ENCODE measurements around the gene AIP.

AIP gene

GRCh38 chr11:67493548-67494370, 10.9 kb downstream of the AIP start:
- DNase-seq (ENCODE audit: low spot score): no peak

DNA sequence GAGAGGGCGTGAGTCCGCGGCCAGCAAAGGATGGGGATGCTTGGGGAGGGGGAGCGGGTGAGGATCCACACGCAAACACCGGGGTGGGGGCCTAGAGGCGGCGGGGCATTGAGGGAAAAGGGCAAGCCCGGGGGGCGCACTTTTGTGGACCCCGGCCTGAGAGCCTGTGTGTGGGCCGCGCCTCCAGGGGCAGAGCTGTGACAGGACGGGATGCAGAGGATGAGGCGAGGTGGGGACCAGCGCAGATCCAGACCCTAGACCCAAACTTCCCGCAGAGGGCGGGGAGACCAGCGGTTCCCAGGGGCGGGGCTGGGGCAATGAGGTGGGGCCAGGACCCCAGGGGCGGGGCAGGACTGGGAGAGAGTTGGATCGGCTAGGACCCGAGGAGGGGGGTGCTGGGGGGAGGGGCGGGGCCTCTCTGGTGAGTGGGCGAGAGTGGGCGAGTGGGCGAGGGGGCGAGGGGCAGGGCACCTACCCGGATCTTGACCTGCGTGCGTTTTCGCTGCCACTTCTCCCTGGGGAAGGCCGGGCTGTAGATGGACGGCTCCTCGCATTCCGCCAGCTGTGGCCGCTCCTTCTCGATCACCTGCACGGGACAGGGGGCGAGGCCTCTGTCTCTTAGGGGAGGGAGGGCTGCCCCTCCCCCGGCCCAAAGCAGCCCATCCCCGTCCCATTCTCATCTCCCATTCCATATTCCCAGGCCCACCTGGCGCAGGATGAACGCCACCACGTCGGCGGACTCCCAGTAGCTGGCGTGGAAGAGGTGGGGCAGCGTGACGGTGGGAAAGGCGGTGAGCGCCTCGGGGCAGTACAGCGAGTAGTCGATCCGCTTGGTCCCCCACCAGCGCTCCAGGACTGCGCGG, 11.8 kb downstream of the AIP start:
- DNase-seq (ENCODE audit: low spot score): no peak

DNA sequence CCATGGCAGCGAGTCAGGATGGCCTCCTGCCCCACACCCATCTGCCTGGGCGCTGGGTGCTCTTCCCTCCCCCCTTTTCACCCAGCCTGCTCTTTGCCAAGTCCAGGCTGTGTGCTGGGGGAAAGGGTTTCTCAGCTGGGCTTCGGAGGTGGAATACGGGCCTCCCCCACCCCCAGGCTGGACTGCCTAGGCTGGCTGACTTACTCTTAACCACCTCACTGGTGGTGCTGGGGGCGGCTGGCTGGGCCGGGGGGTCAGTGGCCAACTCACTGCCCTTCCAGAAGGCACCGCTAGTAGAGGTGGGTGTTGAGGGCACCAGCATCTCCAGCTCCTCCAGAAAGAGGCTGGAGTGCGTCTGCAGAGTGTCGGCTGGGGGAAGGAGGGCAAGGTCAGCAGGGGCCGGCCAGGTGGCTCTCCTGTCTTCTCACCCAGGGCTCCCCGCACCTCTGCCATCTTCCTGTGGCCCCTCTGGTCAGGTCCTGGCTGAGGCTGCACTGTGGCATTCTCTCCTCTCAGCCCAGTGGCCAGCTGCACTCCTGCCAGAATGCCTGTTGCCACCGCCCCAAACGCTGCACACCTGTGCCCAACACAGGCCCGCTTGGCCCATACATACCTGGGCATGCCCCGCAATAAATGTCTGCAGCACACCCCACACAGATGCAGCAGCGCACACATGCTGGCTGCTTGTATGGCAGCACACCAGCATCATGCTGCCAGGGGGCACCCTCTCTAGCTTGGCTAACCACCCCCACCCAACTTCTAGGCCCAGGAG, 12.6 kb downstream of the AIP start:
- no peak for DNase-seq (ENCODE audit: low spot score)

GRCh38 chr11:67496113-67496512, 13.3 kb downstream of the AIP start:
- no peak for DNase-seq (ENCODE audit: low spot score)

GRCh38 chr11:67497656-67498291, 14.9 kb downstream of the AIP start:
- no peak for DNase-seq (ENCODE audit: low spot score)

GRCh38 chr11:67498544-67498972, 15.7 kb downstream of the AIP start:
- no peak for DNase-seq (ENCODE audit: low spot score)

- no peak for DNase-seq (ENCODE audit: low spot score)
Observed at GRCh38 chr11:67499808-67500483, 17.1 kb downstream of the AIP start.

DNA sequence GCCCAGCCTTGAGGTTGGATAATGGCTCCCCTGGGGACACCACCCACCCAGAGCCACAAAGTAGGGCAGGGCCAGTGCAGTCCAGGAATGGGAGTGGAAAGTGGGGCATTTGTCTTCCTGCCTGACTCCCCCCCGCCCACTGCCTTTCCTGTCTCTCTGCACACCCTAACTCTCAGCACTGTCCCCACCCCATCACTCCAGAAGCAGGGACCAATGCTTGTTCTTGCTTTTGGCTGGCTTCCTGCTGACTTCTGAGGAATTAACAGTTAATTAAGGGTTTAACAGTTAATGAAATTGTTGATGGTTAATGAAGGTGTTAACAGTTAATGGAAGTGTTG, 17.6 kb downstream of the AIP start:
- DNase-seq (ENCODE audit: low spot score): no peak

- no peak for DNase-seq (ENCODE audit: low spot score)
Observed at GRCh38 chr11:67500831-67501715, 18.2 kb downstream of the AIP start.

- no peak for DNase-seq (ENCODE audit: low spot score)
Observed at GRCh38 chr11:67501854-67502253, 19.0 kb downstream of the AIP start.

- DNase-seq (ENCODE audit: low spot score): no peak
Observed at GRCh38 chr11:67502328-67502979, 19.6 kb downstream of the AIP start.

DNA sequence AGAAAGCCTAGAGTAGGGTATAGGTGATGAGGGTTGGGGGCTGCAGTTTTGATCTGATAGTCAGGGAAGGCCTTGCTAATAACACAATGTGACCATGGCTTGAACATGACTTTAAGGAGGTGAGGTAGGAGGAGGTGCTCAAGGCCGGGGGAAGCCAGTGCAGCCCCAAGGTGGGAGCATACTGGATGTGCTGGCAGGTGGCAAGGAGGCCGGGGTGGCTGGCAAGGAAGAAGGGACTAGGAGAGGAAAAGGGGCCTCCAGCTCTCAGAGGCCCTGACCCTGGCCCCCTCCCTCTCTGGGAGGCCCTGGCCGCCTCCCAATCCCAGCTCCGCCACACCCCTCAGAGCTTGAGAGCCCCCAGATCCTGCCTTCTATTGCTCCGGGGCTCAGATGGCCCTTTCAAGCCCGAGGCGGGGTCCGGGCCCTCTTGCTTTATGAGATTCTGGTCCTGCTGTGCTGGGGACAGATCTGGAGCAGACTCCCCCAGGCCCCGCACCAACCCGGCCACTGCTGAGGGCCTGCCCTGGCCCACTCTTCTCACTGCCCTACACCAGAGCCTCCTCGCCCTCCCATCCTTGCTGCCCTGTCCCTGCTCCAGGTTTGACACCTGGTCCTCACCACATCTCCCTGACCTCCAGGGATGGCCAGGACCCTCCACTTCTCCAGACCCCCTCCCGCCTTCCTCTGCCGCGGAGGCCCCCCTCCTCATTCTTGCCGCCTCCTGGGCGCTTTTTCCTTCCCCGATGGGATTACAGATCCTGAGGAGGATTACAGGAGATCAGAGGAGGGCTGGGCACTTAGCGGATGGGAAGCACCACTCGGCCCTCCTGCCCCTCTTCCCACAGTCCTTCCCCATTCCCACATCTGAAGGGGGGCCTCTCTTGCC, 20.5 kb downstream of the AIP start:
- DNase-seq (ENCODE audit: low spot score): no peak

DNA sequence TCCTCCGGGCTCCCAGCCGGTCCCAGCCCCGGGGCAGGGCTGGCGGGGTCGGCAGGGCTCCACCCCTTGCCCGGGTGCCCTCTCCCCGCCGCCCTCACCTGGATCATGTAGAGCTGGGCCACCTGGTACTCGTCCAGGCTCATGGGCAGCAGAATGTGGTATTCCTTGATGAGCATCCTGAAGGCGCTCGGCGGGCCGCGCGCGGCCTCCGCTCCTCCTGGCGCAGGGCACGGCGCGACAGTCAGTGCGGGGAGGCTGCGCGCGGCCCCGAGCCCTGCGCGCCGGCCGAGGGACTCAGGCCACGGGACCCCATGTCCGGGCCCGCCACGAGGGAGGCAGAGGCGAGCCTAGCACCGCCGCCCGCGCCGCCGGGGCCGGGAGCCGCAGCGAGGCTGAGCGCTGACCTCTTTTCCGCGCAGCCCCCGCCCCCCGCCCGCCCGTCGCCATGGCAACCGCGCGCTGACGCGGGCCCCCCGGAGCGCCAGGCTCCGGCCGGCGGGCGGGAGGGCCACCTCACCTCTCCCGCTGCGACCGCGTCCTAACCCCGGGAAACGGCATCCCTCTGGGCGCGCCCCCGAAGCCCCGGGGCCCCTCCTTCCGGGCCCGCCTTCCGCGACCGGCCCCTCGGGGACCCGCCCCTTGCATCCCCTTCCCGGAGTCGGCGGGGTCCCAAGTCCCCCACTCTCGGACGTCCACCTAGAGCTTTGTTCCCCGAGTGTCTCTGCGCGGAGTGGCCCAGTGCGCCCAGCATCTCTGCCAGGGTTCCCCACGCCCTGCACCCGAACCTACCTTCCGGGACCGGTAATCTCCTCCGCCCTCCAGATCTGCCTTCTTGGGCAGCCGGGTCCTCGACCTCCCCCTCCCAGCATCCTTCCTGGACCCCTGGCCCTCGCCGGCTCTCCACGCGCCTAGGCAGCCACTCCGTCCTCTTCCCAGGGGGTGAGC, 21.5 kb downstream of the AIP start:
- no peak for DNase-seq (ENCODE audit: low spot score)

DNA sequence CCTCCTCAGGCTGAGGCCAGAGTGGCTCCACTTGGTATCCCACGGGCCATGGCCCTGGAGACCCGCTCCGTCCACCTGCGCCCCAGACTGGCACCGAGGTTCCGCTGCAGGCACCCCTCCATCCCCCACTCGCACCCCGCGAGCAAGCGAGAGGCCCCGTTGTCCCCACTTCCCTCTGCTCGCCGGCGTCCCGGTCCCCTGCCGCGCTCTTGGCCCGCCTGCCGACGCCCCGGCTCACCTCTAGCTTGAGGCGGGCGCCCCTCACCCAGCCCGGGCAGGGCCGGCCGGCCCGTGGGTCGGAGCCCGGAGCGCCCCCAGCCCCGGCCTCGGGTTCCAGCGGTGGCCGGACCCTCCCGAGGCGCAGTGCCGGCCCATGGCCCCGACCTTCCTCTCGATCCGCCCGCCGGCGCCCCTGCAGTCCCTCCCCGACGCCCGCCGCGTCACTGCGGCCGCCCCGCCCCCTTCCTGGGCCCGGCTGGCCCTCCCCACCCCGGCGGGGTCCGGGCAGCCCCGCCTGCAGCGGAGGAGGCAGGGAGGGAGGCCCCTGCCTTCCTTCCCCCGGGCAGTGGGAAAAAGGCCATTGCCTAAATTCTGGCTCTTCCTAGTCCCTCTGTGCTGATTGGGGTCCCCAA, 22.2 kb downstream of the AIP start, which contains the start of gene PITPNM1:
PITPNM1 (minus strand) TSS at position 414 of the 632 bp plus-strand sequence. CDS start 1,183 bp downstream, outside the sequence.
- DNase-seq (ENCODE audit: low spot score): no peak

GRCh38 chr11:67505605-67506396, 23.0 kb downstream of the AIP start:
- peak; percentile 94 for DNase-seq (ENCODE audit: low spot score)

- no peak for DNase-seq (ENCODE audit: low spot score)
Observed at GRCh38 chr11:67506426-67507051, 23.7 kb downstream of the AIP start.
